ENCODE measurements around the gene ZBTB7A.
"Not testable (repeated sequence)": the region's sequence is repeated elsewhere in the genome, so short reads cannot be mapped to it uniquely, and the experiment has no call there.

The ZBTB7A gene

DNA sequence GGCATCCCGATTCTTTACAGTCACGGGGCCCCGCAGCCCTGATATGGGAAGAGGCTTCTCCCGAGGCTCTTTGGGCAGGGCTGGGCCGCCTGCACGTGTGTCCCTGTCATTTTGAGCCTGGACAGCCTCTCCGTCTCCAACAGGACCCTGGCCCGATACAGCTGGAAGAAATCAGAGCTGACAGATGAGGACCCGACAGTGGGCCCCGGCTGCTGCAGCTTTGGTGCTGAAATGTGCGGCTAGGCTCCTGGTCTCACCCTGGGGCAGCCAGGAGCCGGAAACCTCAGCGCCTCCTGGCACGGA, 55.9 kb downstream of the ZBTB7A start:
- TF ChIP-seq CTCF (IDR thresholded peaks at IDR 0.05; ENCODE audit: low read depth, low read length) = no peak
- DNase-seq (ENCODE audit: extremely low read depth, low read depth) = no peak

DNA sequence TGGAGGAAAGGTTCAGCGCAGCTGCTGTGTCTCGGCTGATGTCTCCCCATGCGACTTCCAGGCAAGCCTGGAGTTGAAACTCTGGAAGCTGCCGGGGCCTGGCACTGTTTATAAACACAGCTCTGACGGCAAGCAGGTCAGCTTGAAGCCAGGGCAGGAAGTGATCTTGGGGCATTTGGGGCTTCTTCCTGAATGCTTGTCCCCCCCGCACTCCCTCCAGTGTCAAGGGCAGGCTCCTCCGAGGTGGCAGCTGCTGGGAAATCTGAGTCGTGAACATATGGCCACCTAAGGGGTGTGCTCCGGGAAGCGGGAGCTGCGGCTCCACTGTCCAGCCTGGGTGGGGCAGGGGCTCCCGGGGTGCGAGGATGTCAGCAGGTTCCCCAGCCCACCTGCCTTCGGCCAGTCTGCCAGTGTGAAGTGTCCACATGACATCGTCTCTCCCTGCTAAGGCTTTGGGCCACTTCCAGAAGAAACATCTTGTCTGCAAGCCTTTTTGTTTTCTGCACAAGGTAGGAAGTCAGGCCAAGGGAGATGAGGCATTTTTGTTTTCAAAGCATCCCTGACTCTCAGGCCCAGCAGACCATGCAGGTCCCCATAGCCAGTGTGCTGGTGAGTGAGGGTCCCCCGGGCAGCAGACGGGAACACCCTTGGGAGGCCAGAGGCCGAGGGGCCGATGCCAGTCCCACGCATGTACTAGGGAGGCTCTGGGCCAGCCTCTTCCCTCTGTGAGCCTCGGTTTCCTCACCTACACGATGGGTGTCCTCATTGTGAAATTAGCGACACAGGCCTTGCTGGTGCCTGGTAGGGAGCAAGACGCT, 56.5 kb downstream of the ZBTB7A start:
- DNase-seq (ENCODE audit: extremely low read depth, low read depth) = no peak
- no peak for TF ChIP-seq CTCF (IDR thresholded peaks at IDR 0.05; ENCODE audit: low read depth, low read length)

- TF ChIP-seq CTCF (IDR thresholded peaks at IDR 0.05; ENCODE audit: low read depth, low read length) = no peak
- no peak for DNase-seq (ENCODE audit: extremely low read depth, low read depth)
These were observed 58.7 kb downstream of the ZBTB7A start for GRCh38 chr19:4007836-4008539.

GRCh38 chr19:4007021-4007835, 59.5 kb downstream of the ZBTB7A start, which contains the start of gene PIAS4:
TSS of gene PIAS4 (plus strand) at chr19:4007736. CDS start at chr19:4007761, 25 bp downstream.
- peak; percentile 82 for DNase-seq (ENCODE audit: extremely low read depth, low read depth)

GRCh38 chr19:4005436-4005835, 61.3 kb downstream of the ZBTB7A start:
- not testable (repeated sequence) for DNase-seq (ENCODE audit: extremely low read depth, low read depth)

More at GRCh38 chr19:4007021-4007835, 59.5 kb downstream of the ZBTB7A start, which contains the start of gene PIAS4:
- no peak for TF ChIP-seq CTCF (IDR thresholded peaks at IDR 0.05; ENCODE audit: low read depth, low read length)

DNA sequence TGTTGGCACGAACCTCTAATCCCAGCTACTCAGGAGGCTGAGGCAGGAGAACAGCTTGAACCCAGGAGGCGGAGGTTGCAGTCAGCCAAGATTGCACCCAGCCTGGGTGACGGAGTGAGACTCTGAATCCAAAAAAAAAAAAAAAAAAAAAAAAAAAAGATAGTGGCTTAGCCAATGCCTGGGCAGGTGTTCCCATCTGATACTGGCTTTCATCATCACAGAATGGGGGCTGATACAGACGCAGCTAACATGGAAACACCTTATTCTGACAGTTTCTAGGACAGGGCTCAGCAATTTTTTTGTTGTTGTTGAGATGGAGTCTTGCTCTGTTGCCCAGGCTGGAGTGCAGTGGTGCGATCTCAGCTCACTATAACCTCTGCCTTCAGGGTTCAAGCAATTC, 65.9 kb downstream of the ZBTB7A start:
- not testable (repeated sequence) for DNase-seq (ENCODE audit: extremely low read depth, low read depth)

- DNase-seq (ENCODE audit: extremely low read depth, low read depth) = not testable (repeated sequence)
These were observed 67.9 kb downstream of the ZBTB7A start for GRCh38 chr19:3998667-3999412.

DNA sequence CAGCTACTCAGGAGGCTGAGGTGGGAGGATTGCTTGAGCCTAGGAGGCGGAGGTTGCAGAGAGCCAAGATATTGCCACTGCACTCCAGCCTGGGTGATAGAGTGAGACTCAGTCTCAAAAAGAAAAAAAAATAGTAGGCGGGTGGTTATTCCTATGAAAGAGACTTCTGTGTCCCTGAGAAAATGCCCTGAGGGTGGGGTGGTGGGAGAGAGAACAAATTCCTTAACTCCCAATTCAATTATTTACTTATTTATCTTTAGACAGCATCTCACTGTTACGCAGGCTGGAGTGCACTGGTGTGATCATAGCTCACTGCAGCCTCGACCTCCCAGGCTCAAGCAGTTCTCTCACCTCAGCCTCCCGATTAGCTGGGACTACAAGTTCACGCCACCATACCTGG, 71.1 kb downstream of the ZBTB7A start:
- no peak for TF ChIP-seq CTCF (IDR thresholded peaks at IDR 0.05; ENCODE audit: low read depth, low read length)
- no peak for DNase-seq (ENCODE audit: extremely low read depth, low read depth)
